Activated T-helper 2 cell treated with anti-CD3 and anti-CD28 coated beads, Interferon-gamma antibody, Interleukin-2, Interleukin-4, amounts not matched to agents 10 μg/mL and 5 μg/mL and 100 μg/mL, durations not matched to agents 14 hours and 24 hours and 36 hours (primary cell): ENCODE data around the gene ARHGEF7. TPM values are rescaled to one million over a fixed set of nuclear protein-coding genes. Genes with fewer than 3 reads are reported as not detected.

Source experiments
- DNase-seq: peaks from one replicate; pipeline ENCODE4 v3.0.0; 2021; ENCODE audit warnings: low spot score
- H3K27ac Mint-ChIP-seq: one replicate; pipeline ENCODE4 v1.8.0; 2021; ENCODE audit warnings: mixed read lengths
- H3K27me3 Mint-ChIP-seq: one replicate; pipeline ENCODE4 v1.8.0; 2021; ENCODE audit warnings: low read depth, mixed read lengths
- H3K36me3 Mint-ChIP-seq: one replicate; pipeline ENCODE4 v1.8.0; 2021; ENCODE audit warnings: low read depth, mixed read lengths
- H3K4me1 Mint-ChIP-seq: one replicate; pipeline ENCODE4 v1.8.0; 2021; ENCODE audit warnings: low read depth, mixed read lengths
- H3K4me3 Mint-ChIP-seq: one replicate; pipeline ENCODE4 v1.8.0; 2021; ENCODE audit warnings: low read depth, mild to moderate bottlenecking, moderate library complexity, mixed read lengths
- H3K9me3 Mint-ChIP-seq: one replicate; pipeline ENCODE4 v1.8.0; 2021; ENCODE audit warnings: mixed read lengths
- intact Hi-C: fragments of 100-400 bp; cut with micrococcal nuclease; formaldehyde crosslinking; loops from one replicate; pipeline ENCODE4 v1.15.1; 2023
- total RNA-seq: library from RNA; stranded (reverse); gene quantifications from 2 replicates; pipeline ENCODE4 v1.2.3, GENCODE V29; 2022

The ARHGEF7 gene
- total RNA-seq, 1 donor from 2014 or later = 76.0 TPM

DNA sequence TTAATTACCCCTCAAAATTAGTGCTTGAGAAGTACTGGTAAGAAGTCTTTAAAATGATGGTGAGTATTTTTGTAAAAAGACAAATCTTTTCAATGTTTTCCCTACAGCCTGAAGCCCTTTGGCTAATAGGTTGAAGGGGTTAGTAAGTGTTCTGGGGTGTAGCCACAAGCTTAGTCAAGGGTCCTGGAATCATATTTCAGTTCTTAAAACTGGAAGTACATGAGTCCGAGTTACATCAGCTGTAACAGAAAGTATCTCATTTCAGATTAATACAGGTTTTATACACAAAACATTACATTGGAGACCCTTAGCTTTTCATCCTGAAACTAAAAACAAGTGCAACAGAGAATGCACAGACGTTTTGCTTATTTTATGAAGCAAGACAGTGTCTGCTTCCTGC lies 152.7 kb downstream of the ARHGEF7 start:
- Mint-ChIP-seq H3K27ac (no peak overlapping the region), H3K4me1 (peaks cover 13% of the 10 kb centered on the region), H3K4me3 (no peak overlapping the region), H3K27me3 (no peaks in the 10 kb centered on the region), H3K9me3 (no peaks in the 10 kb centered on the region), H3K36me3 (peaks cover 58% of the 10 kb centered on the region)
- intact Hi-C loops = no loop called here
- DNase-seq = no peak

DNA sequence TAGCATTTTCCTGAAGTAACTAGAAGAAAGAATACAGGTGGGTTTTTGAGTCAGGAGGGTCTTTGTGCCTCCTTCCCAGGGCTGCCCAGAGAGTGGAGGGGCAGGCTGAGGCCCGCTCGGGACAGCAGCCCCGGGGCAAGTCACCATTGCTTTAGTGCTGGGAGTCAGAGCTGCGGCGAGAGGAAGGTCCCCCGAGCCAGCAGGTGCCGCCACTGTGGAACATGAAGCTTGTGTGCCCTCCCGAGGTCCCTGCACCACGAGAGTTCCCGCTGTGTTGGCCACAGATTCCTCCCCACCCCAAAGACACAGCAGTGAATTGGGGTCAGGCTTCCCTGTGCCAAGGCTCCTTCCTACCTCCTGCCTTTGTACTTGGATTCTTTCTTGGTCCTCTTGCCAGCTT lies 154.4 kb downstream of the ARHGEF7 start:
- no peak for DNase-seq
- Mint-ChIP-seq H3K36me3 (peaks cover 67% of the 10 kb centered on the region), H3K4me3 (no peak overlapping the region), H3K4me1 (peaks cover 13% of the 10 kb centered on the region), H3K27me3 (no peaks in the 10 kb centered on the region), H3K9me3 (no peaks in the 10 kb centered on the region), H3K27ac (no peak overlapping the region)
- intact Hi-C loops = no loop called here

DNA sequence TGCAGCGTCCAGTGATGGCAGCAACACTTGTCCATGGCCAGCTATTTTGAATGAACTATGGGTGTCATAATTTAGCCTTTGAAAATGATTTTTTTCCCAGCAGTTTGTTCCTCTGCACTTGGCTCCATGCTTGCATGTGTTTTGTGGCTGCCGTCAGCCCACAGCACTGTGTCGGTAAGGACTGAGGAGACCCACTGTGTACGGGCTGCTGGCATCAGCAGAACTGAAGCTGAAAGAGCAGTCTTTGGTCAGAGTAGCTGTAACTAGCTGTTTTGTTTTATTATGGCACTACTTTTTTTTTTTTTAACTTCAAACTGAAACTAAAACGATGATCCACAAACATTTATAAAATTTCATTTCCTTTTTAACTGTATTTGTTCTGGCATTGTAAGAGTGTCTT lies 155.0 kb downstream of the ARHGEF7 start:
- Mint-ChIP-seq H3K27ac (peak overlapping the region; percentile 59), H3K4me3 (no peak overlapping the region), H3K36me3 (peaks cover 70% of the 10 kb centered on the region), H3K9me3 (no peaks in the 10 kb centered on the region), H3K4me1 (peaks cover 16% of the 10 kb centered on the region), H3K27me3 (no peaks in the 10 kb centered on the region)
- no peak for DNase-seq
- intact Hi-C loops = no loop called here

DNA sequence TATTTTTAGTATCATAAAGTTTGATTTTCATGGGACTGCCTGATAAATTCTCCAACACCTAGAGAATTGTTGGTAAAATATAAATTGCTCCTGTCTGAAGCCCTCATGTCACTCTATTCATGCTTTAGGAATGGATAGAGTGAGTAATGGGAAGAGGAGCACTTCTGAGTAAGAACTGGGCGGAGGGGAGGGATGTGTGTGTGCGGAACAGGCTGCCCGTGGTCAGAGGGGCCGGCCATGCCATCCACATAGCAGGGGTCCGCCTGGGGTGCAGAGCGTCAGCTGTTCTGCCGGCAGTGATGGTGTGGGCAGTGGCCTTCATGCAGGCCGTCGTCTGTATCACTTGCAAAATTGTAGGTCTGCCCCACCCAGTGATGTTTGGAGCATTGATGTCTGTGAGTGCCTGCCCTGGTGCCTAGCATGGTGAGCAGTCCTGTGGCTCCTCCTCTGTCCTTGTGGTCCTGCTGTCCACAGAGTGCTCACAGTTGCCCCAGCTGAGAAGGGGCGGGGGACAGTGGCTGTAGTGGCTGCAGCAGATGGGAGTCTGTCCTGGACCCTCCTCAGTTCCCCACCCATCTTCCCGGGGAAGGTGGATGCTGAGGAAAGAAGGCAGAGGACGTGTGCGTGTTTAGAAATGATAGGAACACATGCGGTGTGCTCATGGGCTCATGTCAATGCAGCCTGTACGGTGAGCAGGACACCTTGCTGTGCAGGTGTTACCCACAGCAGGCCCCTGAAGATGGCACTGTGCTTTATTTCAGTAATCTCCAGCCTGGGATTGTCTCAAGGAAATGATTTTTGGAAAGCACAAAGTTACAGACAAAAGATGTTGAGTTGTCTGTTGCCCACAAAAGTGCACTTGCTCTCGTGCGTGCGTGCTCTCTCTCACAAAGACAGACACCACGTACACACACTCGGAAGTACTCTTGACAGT lies 155.9 kb downstream of the ARHGEF7 start:
- Mint-ChIP-seq H3K27ac (no peak overlapping the region), H3K4me3 (no peak overlapping the region), H3K36me3 (peaks cover 75% of the 10 kb centered on the region), H3K9me3 (no peaks in the 10 kb centered on the region), H3K4me1 (peaks cover 25% of the 10 kb centered on the region), H3K27me3 (no peaks in the 10 kb centered on the region)
- intact Hi-C loops = no loop called here
- DNase-seq = no peak

DNA sequence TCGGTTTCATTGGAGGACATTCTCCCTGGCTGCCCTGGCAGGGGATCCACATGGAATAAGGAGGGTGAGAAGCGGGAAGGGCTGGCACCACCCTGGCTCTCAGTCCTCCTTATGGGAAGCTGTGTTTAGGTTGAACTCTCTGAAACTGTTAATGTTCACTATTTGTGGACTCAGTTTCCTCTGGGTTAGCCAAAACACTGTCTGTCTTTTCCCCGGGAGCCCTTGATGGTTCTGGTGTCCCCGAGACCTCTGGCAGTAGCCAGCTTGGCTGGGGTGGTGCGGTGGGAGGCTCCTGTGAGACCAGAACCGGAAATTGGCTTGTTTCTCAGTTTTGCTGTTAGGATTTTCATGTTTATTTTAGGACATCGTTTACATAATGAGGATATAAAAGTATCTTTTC lies 157.0 kb downstream of the ARHGEF7 start:
- intact Hi-C loops = no loop called here
- Mint-ChIP-seq H3K36me3 (peaks cover 80% of the 10 kb centered on the region), H3K4me1 (peaks cover 36% of the 10 kb centered on the region), H3K4me3 (no peak overlapping the region), H3K9me3 (no peaks in the 10 kb centered on the region), H3K27ac (no peak overlapping the region), H3K27me3 (no peaks in the 10 kb centered on the region)
- no peak for DNase-seq

DNA sequence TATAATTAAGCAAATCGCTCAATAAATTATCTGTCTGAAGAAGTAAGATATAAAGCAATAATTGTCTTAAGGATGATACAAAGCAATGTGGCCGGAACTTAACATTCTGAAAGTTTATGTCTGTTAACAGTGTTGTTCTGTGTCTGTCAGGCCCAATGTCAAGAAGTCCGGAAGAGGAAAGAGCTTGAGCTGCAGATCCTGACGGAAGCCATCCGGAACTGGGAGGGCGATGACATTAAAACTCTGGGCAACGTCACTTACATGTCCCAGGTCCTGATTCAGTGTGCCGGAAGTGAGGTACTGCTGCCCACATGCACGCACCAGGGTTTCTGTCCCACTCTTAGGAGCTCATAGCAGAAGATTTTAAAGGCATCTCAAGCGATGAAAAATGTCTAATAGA lies 160.3 kb downstream of the ARHGEF7 start:
- H3K27ac Mint-ChIP-seq = peak overlapping the region; percentile 74
- intact Hi-C loops = no loop called here
- H3K4me3 Mint-ChIP-seq = no peak overlapping the region
- peaks cover 43% of the 10 kb centered on the region for H3K4me1 Mint-ChIP-seq
- no peaks in the 10 kb centered on the region for H3K9me3 Mint-ChIP-seq
- H3K36me3 Mint-ChIP-seq = peaks cover 81% of the 10 kb centered on the region
- DNase-seq = no peak
- H3K27me3 Mint-ChIP-seq = no peaks in the 10 kb centered on the region

DNA sequence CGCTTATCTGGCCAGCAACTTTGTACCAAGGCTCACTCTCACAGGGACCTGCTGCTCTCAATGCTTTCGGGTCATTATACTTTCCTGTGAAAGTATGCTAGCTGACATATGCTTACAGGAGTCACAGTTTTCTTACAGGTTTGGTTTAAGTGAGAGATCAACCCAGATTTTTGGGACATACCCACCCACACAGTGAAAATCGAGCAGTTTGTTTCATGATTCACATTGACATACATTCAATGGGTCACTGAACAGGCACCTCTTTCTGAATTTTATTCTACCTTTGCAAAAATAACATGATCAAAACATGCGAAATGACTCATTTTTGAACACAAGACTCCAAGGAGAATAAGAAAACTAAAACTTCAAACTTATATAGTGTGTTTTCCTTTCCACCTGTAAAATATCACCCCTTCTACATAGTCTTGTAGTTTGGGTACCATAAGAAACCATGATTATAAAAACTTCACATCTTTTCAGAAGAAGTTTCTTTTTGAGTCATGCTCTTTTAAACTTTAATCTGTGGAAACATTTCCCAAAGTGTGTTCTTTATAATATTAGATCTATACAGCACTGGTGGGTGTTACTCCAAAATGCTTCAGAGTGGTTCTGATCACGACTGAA lies 161.0 kb downstream of the ARHGEF7 start:
- H3K4me3 Mint-ChIP-seq = no peak overlapping the region
- no peaks in the 10 kb centered on the region for H3K9me3 Mint-ChIP-seq
- peak overlapping the region; percentile 74 for H3K27ac Mint-ChIP-seq
- no peak for DNase-seq
- intact Hi-C loops = no loop called here
- no peaks in the 10 kb centered on the region for H3K27me3 Mint-ChIP-seq
- H3K36me3 Mint-ChIP-seq = peaks cover 80% of the 10 kb centered on the region
- peaks cover 41% of the 10 kb centered on the region for H3K4me1 Mint-ChIP-seq

DNA sequence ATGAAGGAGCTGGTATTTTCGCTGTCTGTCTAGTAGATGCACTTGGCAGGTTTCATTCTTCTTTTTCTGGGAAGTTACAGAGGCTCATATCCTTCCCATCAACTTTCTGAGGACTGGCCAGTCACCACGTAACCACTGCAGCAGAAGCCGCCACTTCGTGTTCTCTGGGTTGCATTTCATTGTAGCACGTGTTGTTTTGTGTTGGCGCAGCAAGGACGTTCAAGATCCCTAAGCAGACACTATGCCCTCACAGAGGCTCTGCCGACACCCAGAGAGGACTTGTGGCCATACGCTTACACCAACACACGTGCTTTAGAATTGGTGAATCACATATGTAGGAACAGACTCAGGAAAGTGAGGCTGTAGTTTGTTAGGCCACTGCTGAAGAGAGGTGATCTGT lies 163.1 kb downstream of the ARHGEF7 start:
- Mint-ChIP-seq H3K27me3 (no peaks in the 10 kb centered on the region), H3K27ac (peak overlapping the region; percentile 67), H3K4me1 (peaks cover 45% of the 10 kb centered on the region), H3K36me3 (peaks cover 76% of the 10 kb centered on the region), H3K9me3 (no peaks in the 10 kb centered on the region), H3K4me3 (no peak overlapping the region)
- intact Hi-C loops = no loop called here
- no peak for DNase-seq

DNA sequence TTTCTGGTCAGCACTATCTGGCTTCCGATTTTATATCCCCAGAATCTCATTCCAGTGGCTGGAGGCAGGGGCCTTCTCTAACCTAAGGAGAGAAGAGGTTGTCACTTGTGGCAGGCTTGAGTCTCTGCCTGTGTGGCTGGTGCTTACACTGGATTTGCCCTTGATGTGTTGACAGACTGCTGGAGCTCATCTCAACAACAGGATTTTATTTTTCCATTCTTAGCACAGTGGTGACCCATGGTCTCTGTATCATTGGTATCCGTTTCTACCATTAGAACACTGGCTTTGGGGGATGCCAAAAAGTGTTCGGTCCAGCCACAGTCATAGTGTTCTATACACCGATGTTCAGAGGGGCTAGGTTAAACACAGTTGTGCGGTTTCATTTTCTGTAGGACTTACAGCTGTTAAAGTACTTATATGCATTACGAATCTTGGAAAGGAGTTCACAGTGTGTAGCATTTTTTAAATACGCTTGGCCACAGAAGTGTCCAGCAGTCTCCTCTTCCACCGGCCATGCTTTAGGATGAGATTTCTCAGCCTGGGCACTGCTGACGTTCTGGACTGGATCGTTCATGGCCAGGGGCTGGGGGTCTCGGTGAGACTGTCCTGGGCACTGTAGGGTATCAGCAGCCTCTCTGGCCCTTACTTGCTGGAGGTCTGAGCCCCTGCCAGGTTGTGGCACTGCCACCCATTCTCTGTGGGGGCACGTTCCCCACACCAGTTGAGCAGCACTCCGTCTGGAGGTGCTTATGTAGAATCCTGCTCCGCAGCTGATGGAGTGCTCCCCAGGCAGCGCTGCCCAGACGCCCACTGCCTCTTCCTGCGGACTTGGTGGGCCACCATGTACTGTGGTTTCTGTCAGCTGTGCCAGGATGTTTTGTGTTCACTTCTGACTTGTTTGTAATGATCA lies 163.9 kb downstream of the ARHGEF7 start:
- Mint-ChIP-seq H3K27me3 (no peaks in the 10 kb centered on the region), H3K9me3 (no peaks in the 10 kb centered on the region), H3K36me3 (peaks cover 78% of the 10 kb centered on the region), H3K4me3 (no peak overlapping the region), H3K27ac (peak overlapping the region; percentile 67), H3K4me1 (peaks cover 45% of the 10 kb centered on the region)
- intact Hi-C loops = no loop called here
- no peak for DNase-seq

DNA sequence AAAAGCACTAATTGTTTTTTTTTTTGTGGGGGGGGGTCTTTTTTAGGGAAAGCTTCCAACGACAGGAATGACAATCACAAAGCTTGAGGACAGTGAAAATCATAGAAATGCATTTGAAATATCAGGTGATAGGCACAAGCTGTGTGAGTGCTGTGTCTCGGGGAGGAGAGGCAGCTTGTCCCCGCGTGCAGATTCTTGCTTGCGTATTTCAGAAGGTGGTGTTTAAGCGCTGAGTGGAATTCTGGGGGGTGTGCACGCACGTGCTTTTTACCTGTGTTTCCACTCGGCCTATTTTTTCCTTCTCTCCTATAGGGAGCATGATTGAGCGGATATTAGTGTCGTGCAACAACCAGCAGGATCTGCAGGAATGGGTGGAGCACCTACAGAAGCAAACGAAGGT lies 165.1 kb downstream of the ARHGEF7 start:
- intact Hi-C loops = no loop called here
- Mint-ChIP-seq H3K36me3 (peaks cover 79% of the 10 kb centered on the region), H3K9me3 (no peaks in the 10 kb centered on the region), H3K4me3 (no peak overlapping the region), H3K27ac (no peak overlapping the region), H3K27me3 (no peaks in the 10 kb centered on the region), H3K4me1 (peaks cover 41% of the 10 kb centered on the region)
- DNase-seq = no peak

DNA sequence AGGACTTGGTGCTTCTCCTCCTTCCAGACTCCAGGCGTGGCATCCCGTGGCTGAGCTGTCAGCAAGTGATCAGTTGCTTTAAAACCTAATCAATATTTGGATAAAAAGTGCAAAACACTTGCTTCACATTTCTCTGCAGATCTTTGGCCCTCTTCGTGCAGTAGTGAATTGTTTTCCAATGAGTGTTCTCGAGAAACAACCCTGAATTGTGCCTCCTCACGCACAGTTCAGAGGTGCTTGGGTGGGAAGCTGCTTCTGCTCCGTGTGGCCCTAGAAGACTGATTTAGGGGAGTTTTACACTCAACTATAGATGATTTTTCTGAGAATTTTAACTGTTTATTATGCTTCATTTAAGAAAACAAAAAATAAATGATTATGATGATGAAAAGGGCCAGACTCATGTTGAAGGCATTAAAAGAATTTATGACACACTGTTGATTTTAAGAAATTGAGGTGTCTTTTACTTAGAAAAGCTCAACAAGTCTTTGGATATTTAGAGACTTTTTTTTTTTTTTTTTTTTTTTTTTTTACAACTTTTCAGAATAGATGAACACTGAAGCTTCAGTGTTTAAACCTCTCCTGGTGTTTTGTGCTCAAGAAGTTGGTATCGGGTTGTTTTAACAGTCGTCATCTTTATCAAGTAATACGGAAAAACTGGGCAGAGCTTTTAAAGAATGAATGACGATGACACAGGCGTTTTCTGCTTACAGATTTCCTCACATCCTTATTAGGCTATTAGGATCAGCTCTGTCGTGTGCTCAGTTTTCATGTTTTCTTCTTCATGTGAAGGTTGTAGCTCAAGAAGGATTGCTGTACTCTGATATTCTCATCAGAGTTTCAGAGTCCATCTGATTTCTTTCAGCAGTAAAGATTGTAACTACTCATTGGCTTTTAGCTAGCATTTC lies 165.8 kb downstream of the ARHGEF7 start:
- Mint-ChIP-seq H3K27ac (no peak overlapping the region), H3K36me3 (peaks cover 77% of the 10 kb centered on the region), H3K9me3 (no peaks in the 10 kb centered on the region), H3K4me1 (peaks cover 34% of the 10 kb centered on the region), H3K27me3 (no peaks in the 10 kb centered on the region), H3K4me3 (no peak overlapping the region)
- no peak for DNase-seq
- intact Hi-C loops = no loop called here

DNA sequence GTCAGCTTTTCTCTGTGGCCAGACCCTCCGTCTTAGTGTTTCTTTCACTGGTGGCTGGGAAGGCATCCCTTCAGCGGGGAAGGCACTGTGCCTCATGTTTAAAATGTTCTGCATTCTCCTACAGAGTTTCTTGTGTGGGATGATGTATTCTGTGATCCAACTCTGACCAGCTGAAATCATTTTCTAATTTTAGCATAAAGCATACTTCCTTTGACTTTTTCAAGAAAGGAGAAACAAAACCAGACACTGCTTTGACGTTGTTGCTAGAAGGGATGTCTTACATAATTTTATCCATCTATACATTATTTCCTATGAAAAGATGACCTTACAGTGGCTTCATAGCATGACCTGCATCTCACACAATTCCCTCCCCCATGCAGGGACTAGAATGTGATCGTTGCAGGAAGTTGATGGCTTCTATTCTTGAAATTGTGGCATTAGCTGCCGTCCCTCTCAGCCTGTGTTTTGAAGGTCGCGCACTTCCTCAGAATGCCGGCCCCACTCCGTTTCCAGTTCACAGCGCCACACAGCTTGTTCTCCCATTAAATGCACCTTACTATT lies 166.7 kb downstream of the ARHGEF7 start:
- H3K4me3 Mint-ChIP-seq = no peak overlapping the region
- no peak overlapping the region for H3K27ac Mint-ChIP-seq
- DNase-seq = no peak
- no peaks in the 10 kb centered on the region for H3K9me3 Mint-ChIP-seq
- peaks cover 25% of the 10 kb centered on the region for H3K4me1 Mint-ChIP-seq
- H3K27me3 Mint-ChIP-seq = no peaks in the 10 kb centered on the region
- intact Hi-C loops = no loop called here
- H3K36me3 Mint-ChIP-seq = peaks cover 77% of the 10 kb centered on the region
